ENCODE measurements around the gene SPHK1.
"Not testable (repeated sequence)": the region's sequence is repeated elsewhere in the genome, so short reads cannot be mapped to it uniquely, and the experiment has no call there.

Gene SPHK1

GRCh38 chr17:76341301-76341700 lies 43.1 kb upstream of the SPHK1 start:
- Histone ChIP-seq H4K91ac (ENCODE audit: low read depth, low read length) (no peak overlapping the region), H3K9me3 (ENCODE audit: insufficient read depth, low read depth, low read length) (peaks cover 2% of the 10 kb centered on the region), H2AK5ac (ENCODE audit: low read length) (no peak overlapping the region), H3K23ac (ENCODE audit: low read length) (no peak overlapping the region), H3K4me2 (ENCODE audit: low read length) (no peak overlapping the region), H4K8ac (ENCODE audit: low read depth, low read length) (no peak overlapping the region), H3K18ac (ENCODE audit: low read length) (no peak overlapping the region), H3K36me3 (ENCODE audit: control insufficient read depth in 1 of 2, insufficient read depth in 2 of 2, low read length in 2 of 2) (peaks cover 5 to 9% of the 10 kb centered on the region in 2 experiments), H3K79me1 (ENCODE audit: low read length) (no peaks in the 10 kb centered on the region), H3K27me3 (ENCODE audit: insufficient read depth, low read length) (no peaks in the 10 kb centered on the region), H3K9ac (ENCODE audit: low read length) (no peak overlapping the region), H3K14ac (ENCODE audit: low read length) (no peak overlapping the region), H3K79me2 (ENCODE audit: control insufficient read depth, insufficient read depth, low read length, poor library complexity) (no peaks in the 10 kb centered on the region), H3K27ac (ENCODE audit: low read depth, low read length) (no peak overlapping the region), H2BK12ac (ENCODE audit: low read length) (no peak overlapping the region), H3K4me3 (ENCODE audit: low read depth, low read length) (no peak overlapping the region), H4K12ac (ENCODE audit: low read depth, low read length) (no peak overlapping the region), H3K4me1 (ENCODE audit: control insufficient read depth in 1 of 2, insufficient read depth in 2 of 2, low read length in 2 of 2) (no peaks in the 10 kb centered on the region), H2BK120ac (ENCODE audit: insufficient read depth, low read length, poor library complexity) (no peak overlapping the region), H3K4ac (ENCODE audit: low read depth, low read length) (no peak overlapping the region), H2AFZ (ENCODE audit: insufficient read depth, low read length, poor library complexity) (no peak overlapping the region), H2BK5ac (ENCODE audit: low read depth, low read length, poor library complexity) (no peak overlapping the region)
- no CpG with 5 or more reads among the region's 6 CpGs for WGBS (ENCODE audit: extremely low coverage, insufficient coverage, insufficient read length)
- peak; percentile 55 to 76 for DNase-seq

GRCh38 chr17:76343106-76343505 lies 41.3 kb upstream of the SPHK1 start:
- no CpG with 5 or more reads among the region's 7 CpGs for WGBS (ENCODE audit: extremely low coverage, insufficient coverage, insufficient read length)
- H3K79me2 ChIP-seq (ENCODE audit: control insufficient read depth, insufficient read depth, low read length, poor library complexity) = no peaks in the 10 kb centered on the region

GRCh38 chr17:76345377-76345974 lies 38.9 kb upstream of the SPHK1 start:
- no peak overlapping the region for H3K14ac ChIP-seq (ENCODE audit: low read length)
- no peak overlapping the region for H3K9ac ChIP-seq (ENCODE audit: low read length)
- H3K27ac ChIP-seq (ENCODE audit: low read depth, low read length) = no peak overlapping the region
- DNase-seq = no peak
- H3K9me3 ChIP-seq (ENCODE audit: insufficient read depth, low read depth, low read length) = no peaks in the 10 kb centered on the region
- no peak overlapping the region for H4K91ac ChIP-seq (ENCODE audit: low read depth, low read length)
- no peak overlapping the region for H3K18ac ChIP-seq (ENCODE audit: low read length)
- no peaks in the 10 kb centered on the region for H3K79me1 ChIP-seq (ENCODE audit: low read length)
- no peak overlapping the region for H3K4me3 ChIP-seq (ENCODE audit: low read depth, low read length)
- H3K36me3 ChIP-seq (ENCODE audit: control insufficient read depth in 1 of 2, insufficient read depth in 2 of 2, low read length in 2 of 2) = peaks cover 14 to 22% of the 10 kb centered on the region in 2 experiments
- H3K23ac ChIP-seq (ENCODE audit: low read length) = no peak overlapping the region
- no peak overlapping the region for H2BK120ac ChIP-seq (ENCODE audit: insufficient read depth, low read length, poor library complexity)
- H4K8ac ChIP-seq (ENCODE audit: low read depth, low read length) = no peak overlapping the region
- H3K4me2 ChIP-seq (ENCODE audit: low read length) = no peak overlapping the region
- H2BK5ac ChIP-seq (ENCODE audit: low read depth, low read length, poor library complexity) = no peak overlapping the region
- H3K4ac ChIP-seq (ENCODE audit: low read depth, low read length) = no peak overlapping the region
- no peak overlapping the region for H2AFZ ChIP-seq (ENCODE audit: insufficient read depth, low read length, poor library complexity)
- no peak overlapping the region for H2AK5ac ChIP-seq (ENCODE audit: low read length)
- no peaks in the 10 kb centered on the region for H3K27me3 ChIP-seq (ENCODE audit: insufficient read depth, low read length)
- H2BK12ac ChIP-seq (ENCODE audit: low read length) = no peak overlapping the region
- no peaks in the 10 kb centered on the region for H3K79me2 ChIP-seq (ENCODE audit: control insufficient read depth, insufficient read depth, low read length, poor library complexity)
- no peak overlapping the region for H4K12ac ChIP-seq (ENCODE audit: low read depth, low read length)
- no CpG with 5 or more reads among the region's 14 CpGs for WGBS (ENCODE audit: extremely low coverage, insufficient coverage, insufficient read length)
- H3K4me1 ChIP-seq (ENCODE audit: control insufficient read depth in 1 of 2, insufficient read depth in 2 of 2, low read length in 2 of 2) = no peaks in the 10 kb centered on the region

More at GRCh38 chr17:76343106-76343505, 41.3 kb upstream of the SPHK1 start:
- Histone ChIP-seq H4K91ac (ENCODE audit: low read depth, low read length) (no peak overlapping the region), H3K9me3 (ENCODE audit: insufficient read depth, low read depth, low read length) (no peaks in the 10 kb centered on the region), H2BK12ac (ENCODE audit: low read length) (no peak overlapping the region), H3K36me3 (ENCODE audit: control insufficient read depth in 1 of 2, insufficient read depth in 2 of 2, low read length in 2 of 2) (peaks cover 14 to 22% of the 10 kb centered on the region in 2 experiments), H3K27me3 (ENCODE audit: insufficient read depth, low read length) (no peaks in the 10 kb centered on the region), H2BK5ac (ENCODE audit: low read depth, low read length, poor library complexity) (no peak overlapping the region), H4K8ac (ENCODE audit: low read depth, low read length) (no peak overlapping the region), H3K9ac (ENCODE audit: low read length) (no peak overlapping the region), H3K14ac (ENCODE audit: low read length) (no peak overlapping the region), H2BK120ac (ENCODE audit: insufficient read depth, low read length, poor library complexity) (no peak overlapping the region), H3K4me1 (ENCODE audit: control insufficient read depth in 1 of 2, insufficient read depth in 2 of 2, low read length in 2 of 2) (no peaks in the 10 kb centered on the region), H3K27ac (ENCODE audit: low read depth, low read length) (no peak overlapping the region), H3K23ac (ENCODE audit: low read length) (no peak overlapping the region), H4K12ac (ENCODE audit: low read depth, low read length) (no peak overlapping the region), H2AK5ac (ENCODE audit: low read length) (no peak overlapping the region), H3K4ac (ENCODE audit: low read depth, low read length) (no peak overlapping the region), H3K18ac (ENCODE audit: low read length) (no peak overlapping the region), H3K4me3 (ENCODE audit: low read depth, low read length) (no peak overlapping the region), H3K4me2 (ENCODE audit: low read length) (no peak overlapping the region), H3K79me1 (ENCODE audit: low read length) (no peaks in the 10 kb centered on the region), H2AFZ (ENCODE audit: insufficient read depth, low read length, poor library complexity) (no peak overlapping the region)
- DNase-seq = peak; percentile 98 to 99

DNA sequence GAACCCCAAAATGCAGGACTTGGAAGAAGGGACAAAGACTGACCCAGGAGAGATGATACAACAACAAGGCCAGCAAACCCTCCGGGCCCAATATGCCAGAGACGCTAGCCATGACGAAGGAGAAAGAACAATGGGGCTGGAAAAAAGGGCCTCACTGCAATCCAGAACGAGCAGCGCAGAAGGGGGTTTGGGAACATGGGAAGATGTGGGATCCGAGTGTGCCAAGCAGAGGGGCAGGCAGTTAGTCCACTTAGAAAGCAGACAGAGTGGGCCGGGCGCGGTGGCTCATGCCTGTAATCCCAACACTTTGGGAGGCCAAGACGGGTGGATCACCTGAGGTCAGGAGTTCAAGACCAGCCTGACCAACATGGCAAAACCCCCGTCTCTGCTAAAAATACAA lies 37.5 kb upstream of the SPHK1 start:
- H3K27ac ChIP-seq (ENCODE audit: low read depth, low read length); H3K14ac ChIP-seq (ENCODE audit: low read length); H3K23ac ChIP-seq (ENCODE audit: low read length); H3K9ac ChIP-seq (ENCODE audit: low read length); H2BK12ac ChIP-seq (ENCODE audit: low read length); H3K18ac ChIP-seq (ENCODE audit: low read length); H3K4ac ChIP-seq (ENCODE audit: low read depth, low read length); H3K9me3 ChIP-seq (ENCODE audit: insufficient read depth, low read depth, low read length); DNase-seq; H4K8ac ChIP-seq (ENCODE audit: low read depth, low read length); H2BK5ac ChIP-seq (ENCODE audit: low read depth, low read length, poor library complexity); H4K12ac ChIP-seq (ENCODE audit: low read depth, low read length); H4K91ac ChIP-seq (ENCODE audit: low read depth, low read length); H2AFZ ChIP-seq (ENCODE audit: insufficient read depth, low read length, poor library complexity); H3K27me3 ChIP-seq (ENCODE audit: insufficient read depth, low read length); H3K79me2 ChIP-seq (ENCODE audit: control insufficient read depth, insufficient read depth, low read length, poor library complexity); H3K4me3 ChIP-seq (ENCODE audit: low read depth, low read length); H2AK5ac ChIP-seq (ENCODE audit: low read length); H2BK120ac ChIP-seq (ENCODE audit: insufficient read depth, low read length, poor library complexity); H3K79me1 ChIP-seq (ENCODE audit: low read length); H3K4me2 ChIP-seq (ENCODE audit: low read length); H3K4me1 ChIP-seq (ENCODE audit: control insufficient read depth in 1 of 2, insufficient read depth in 2 of 2, low read length in 2 of 2): not testable (repeated sequence)
- WGBS (ENCODE audit: extremely low coverage, insufficient coverage, insufficient read length) = no CpG with 5 or more reads among the region's 11 CpGs
- peaks cover 14 to 22% of the 10 kb centered on the region in 2 experiments for H3K36me3 ChIP-seq (ENCODE audit: control insufficient read depth in 1 of 2, insufficient read depth in 2 of 2, low read length in 2 of 2)

Data from trophoblast cell (in vitro differentiated cells and primary cell).